SH-SY5Y (cell line): ENCODE data around the gene ATP2A1.

Experiments
- GATA2 ChIP-seq: IDR thresholded peaks from 2 replicates; pipeline ENCODE4 v1.6.1; 2011; ENCODE audit warnings: mild to moderate bottlenecking, low read depth, low read length
- GATA3 ChIP-seq: IDR thresholded peaks from 2 replicates; pipeline ENCODE4 v1.6.1; 2011; ENCODE audit warnings: low read depth, mild to moderate bottlenecking, low read length, moderate library complexity

The ATP2A1 gene

DNA sequence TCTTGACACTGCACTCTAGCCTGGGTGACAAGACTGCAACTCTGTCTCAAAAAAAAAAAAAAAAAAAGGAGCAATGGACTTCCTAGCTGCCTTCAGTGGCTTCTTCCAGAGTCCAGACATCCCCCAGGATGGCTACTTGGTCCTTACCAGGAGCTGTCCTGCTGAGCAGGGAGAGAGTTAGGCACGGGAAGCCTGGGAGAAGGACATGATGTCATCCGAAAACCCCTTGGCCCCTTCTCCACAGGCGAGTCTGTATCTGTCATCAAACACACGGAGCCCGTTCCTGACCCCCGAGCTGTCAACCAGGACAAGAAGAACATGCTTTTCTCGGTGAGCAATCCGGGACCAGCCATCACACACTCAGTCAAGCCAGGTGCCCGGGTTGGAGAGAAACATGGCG lies 8.7 kb downstream of the ATP2A1 start:
- TF ChIP-seq GATA2 (no peak), GATA3 (no peak)

DNA sequence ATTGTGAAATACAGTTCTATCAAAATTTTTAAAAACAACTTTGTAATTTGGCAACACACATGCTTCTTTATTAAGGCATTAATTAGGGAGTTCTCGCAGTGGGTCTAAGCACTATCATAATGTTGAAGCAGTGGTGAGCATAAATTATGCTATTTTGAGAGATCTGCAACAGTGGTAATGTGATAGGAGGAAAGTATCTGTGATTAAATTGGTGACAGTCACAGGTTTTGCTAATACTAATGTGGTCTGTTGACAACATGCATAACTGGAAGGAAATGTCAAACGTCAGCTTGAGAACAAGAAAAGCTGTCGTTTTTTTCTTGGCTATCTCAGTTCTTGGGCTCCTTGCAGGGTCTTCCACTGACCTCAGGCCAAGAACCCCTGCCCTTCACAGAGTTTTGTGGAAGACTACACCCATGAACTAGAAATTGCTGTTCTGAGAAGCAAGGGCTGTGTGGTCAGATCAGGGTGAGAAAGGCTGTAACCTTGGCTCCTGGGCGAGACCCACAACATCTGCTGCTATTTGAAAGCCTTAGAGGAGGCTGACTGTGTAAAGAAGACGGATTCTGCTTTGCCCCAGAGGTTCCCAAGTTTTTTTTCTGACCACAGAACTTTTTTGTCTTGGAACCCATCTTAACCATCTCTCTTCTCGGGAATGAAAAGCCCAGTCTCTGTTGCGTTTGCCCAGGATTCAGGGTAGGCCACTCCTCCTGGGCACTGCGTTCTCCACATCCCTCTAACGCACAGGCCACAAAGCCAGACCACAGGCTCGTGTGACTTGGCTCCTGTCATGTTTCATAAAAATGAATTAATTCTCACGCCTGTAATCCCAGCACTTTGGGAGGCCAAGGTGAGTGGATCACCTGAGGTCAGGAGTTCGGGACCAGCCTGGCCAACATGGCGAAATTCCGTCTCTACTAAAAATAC lies 13.9 kb downstream of the ATP2A1 start:
- TF ChIP-seq GATA3 = no peak
- TF ChIP-seq GATA2 = no peak

DNA sequence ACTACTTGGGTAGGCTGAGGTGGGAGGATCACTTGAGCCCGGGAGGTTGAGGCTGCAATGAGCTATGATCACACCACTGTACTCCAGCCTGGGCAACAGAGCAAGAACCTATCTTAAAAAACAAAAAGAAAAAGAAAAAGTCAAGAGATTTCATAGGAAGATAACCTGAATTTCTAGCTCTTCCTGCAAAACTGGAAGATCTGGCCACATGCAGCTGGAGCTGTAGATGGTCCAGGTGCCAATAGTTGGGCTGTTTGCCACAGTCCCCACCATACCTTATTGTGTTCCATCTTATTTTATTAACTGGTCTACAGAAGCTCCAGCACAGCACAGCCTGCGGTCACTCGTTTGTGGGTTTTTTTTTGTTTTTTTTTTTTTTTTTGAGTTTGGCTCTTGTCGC lies 15.0 kb downstream of the ATP2A1 start:
- TF ChIP-seq GATA3 (no peak), GATA2 (no peak)

DNA sequence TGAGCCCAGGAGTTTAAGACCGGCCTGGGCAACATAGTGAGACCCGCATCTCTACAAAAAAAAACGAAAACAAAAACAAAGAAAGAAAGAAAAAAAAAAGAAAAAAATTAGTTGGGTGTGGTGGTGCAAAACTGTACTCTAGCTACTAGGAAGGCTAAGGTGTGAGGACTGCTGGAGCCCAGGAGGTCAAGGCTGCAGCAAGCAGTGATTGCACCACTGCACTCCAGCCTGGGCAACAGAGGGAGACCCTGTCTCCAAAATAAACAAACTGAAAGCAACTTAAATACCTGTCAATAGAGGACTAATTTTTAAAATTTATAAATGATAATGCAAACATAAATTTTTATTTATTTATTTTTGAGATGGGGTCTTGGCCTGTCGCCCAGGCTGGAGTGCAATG lies 17.3 kb downstream of the ATP2A1 start:
- no peak for TF ChIP-seq GATA3
- no peak for TF ChIP-seq GATA2

DNA sequence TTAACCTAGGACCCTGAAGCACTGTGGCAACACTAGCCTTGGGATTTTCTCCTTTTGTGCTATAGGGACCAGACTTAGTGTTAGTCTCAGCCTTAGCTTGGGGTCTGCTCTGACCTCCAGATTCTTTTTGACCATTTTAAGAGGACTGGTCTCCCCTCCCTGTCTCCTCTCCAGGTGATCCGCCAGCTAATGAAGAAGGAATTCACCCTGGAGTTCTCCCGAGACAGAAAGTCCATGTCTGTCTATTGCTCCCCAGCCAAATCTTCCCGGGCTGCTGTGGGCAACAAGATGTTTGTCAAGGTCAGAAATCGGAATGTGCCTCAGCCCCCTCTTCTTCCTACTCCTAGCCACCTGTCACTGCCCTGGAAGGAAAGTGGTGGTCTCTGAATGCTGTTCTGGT lies 19.5 kb downstream of the ATP2A1 start:
- TF ChIP-seq GATA3 = no peak
- TF ChIP-seq GATA2 = no peak

DNA sequence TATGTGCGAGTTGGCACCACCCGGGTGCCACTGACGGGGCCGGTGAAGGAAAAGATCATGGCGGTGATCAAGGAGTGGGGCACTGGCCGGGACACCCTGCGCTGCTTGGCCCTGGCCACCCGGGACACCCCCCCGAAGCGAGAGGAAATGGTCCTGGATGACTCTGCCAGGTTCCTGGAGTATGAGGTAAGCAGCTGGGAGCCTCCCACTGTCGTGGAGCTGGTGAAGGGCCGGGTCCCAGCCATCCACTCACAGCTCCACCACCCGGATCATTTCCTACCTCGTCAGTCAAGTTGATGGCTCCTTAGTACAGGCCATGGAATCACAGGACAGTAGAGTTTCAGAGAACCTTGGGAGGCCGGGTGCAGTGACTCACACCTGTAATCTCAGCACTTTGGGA lies 20.0 kb downstream of the ATP2A1 start:
- no peak for TF ChIP-seq GATA2
- no peak for TF ChIP-seq GATA3

DNA sequence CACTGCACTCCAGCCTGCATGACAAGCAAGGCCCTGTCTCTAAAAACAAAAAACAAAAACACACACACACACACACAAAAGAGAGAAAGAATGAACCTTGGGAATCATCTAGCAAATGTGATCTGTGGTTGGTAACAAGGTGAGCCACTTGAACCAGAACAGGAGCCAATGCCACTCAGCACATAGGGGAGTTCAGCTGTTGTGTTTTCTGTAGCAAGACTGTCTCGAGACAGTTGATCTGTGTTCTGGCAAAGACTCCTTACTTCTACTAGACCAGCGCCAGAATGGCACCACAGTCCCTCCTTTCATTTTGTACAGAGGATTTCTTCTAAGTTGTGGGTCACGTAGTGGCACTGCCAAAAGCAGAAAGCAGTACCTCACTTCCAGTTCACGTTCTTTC lies 20.7 kb downstream of the ATP2A1 start:
- TF ChIP-seq GATA3 (no peak), GATA2 (no peak)

DNA sequence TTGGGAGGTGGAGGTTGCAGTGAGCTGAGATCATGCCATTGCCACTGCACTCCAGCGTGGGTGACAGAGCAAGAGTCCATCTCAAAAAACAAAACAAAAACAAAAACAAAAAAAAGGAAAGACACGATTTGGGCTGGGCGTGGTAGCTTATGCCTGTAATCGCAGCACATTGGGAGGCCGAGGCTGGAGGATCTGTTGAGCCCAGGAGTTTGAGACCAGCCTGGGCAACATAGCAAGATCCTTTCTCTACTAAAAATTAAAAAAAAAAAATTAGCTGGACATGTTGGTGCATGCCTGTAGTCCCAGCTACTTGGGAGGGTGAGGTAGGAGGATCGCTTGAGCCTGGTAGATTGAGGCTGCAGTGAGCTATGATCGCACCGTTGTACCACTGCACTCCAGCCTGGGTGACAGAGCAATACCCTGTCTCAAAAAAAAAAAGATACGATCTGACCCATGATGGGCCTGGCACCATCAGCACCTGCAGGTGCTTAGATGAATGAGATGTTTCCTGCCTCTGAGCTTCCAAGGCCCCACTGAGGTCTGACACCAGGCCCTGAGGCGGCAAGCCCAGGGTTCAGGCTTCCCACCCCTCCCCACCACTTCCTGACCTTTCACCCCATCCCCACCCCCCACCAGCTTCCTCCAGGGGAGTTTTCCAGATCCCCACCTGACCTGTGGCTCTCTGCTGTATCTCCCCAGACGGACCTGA lies 21.7 kb downstream of the ATP2A1 start:
- TF ChIP-seq GATA3 (no peak), GATA2 (no peak)

DNA sequence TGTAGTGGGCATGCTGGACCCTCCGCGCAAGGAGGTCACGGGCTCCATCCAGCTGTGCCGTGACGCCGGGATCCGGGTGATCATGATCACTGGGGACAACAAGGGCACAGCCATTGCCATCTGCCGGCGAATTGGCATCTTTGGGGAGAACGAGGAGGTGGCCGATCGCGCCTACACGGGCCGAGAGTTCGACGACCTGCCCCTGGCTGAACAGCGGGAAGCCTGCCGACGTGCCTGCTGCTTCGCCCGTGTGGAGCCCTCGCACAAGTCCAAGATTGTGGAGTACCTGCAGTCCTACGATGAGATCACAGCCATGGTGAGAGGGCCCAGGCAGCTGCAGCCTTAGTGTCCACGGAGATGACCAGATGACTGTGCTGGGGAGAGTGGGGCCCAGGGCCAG lies 22.3 kb downstream of the ATP2A1 start:
- no peak for TF ChIP-seq GATA3
- no peak for TF ChIP-seq GATA2

DNA sequence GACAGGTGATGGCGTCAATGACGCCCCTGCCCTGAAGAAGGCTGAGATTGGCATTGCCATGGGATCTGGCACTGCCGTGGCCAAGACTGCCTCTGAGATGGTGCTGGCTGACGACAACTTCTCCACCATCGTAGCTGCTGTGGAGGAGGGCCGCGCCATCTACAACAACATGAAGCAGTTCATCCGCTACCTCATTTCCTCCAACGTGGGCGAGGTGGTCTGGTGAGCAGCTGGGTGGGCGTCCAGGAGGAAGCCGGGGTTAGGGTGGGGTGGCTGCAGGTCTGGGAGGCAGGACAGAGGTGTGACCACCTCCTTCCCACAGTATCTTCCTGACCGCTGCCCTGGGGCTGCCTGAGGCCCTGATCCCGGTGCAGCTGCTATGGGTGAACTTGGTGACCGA lies 23.6 kb downstream of the ATP2A1 start:
- TF ChIP-seq GATA3 (no peak), GATA2 (no peak)

DNA sequence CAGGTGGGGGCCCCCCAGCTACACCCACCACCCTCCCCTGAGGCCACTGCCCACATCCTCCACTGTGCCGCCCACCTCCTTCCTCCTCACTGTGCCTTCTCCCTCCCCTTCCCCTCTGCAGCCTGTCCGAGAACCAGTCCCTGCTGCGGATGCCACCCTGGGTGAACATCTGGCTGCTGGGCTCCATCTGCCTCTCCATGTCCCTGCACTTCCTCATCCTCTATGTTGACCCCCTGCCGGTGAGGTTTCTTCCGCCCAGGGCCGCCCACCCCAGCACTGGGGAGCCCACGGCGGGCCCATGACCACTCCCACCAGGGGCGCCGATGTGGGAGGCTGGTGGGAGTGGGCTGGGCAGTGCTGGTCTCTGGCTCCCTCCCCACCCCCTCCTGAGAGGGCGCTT lies 24.6 kb downstream of the ATP2A1 start:
- TF ChIP-seq GATA2 (no peak), GATA3 (no peak)

DNA sequence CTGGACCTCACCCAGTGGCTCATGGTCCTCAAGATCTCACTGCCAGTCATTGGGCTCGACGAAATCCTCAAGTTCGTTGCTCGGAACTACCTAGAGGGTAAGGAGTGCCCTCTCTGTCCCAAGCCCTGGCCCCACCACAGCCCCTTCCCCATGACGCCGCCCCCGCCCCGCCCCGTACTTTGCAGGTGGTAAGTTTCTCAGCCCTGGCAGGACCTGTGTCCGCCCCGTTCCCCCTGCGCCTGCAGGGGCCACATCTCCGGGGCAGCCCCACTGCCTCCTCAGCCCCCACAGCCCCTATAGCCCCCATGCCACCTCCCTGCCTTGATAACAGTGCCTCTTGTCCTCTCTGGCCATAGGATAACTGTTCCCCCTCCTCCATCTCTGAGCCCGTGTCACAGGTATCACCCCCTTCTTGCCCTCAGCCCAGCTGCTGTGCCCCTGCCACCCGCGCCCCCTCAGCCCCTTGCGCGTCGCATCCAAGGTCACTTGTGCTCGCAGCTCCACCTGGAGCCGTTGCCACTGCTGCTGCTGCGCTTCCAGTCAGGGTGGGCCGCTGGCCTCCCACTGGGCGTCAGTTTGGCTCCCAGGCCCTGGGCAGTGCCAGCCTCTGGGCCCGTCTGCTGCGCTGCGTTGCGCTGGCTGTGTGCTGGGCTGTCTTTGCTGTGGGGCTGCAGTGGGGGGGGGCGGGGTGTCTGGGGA lies 25.2 kb downstream of the ATP2A1 start:
- TF ChIP-seq GATA2 (no peak), GATA3 (no peak)

DNA sequence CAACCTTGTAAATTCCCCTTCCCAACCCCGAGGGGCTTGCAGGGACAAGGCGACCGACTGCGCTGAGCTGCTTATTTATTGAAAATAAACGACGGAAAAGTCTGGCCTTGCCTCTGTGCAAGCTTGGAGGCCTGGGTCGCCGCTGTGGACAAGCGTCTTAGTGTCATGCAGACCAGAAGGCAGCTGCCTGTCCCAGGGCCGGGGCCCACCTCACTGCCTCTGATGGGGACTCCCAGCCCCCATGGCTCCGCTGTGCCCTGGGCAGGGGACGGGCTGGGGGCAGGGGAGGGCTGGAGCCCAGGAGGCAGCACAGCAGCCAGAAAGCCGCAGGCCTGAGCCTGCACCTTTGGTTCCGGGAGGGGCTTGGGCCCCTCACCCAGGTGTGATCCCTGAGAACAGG lies 26.1 kb downstream of the ATP2A1 start:
- TF ChIP-seq GATA3 = no peak
- TF ChIP-seq GATA2 = no peak

DNA sequence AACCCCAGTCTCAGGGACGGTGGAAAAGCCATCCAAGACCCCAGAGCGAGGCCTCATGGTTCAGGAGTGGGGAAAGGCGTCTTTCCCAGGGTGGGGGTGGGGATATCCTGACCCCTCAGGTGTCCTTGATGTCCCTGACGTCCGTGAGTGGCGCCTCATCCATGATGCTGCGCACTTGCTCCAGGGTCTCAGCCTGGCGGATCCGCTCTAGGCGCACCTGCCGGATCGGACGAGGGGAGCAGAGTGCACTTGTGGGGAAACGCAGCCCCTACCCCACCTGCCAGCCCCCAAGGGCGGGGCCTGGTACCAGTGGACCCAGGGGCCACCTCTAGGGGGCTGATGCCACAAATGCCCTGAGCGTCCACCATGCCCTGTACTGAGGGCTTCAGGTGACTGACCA lies 26.5 kb downstream of the ATP2A1 start:
- no peak for TF ChIP-seq GATA2
- TF ChIP-seq GATA3 = no peak
